HG03565 (cell line): ENCODE measurements around the gene DOK6.

Experiments
- ATAC-seq: cut with Tn5 transposase; IDR thresholded peaks from one replicate; pipeline ENCODE4 v1.9.1; 2021; ENCODE audit warnings: mild to moderate bottlenecking, moderate library complexity; ENCODE audit not compliant: unreplicated experiment

The DOK6 gene

GRCh38 chr18:69895066-69896047 is 494.7 kb downstream of the DOK6 start:
- ATAC-seq: no peak

GRCh38 chr18:69897397-69898108 is 496.9 kb downstream of the DOK6 start:
- ATAC-seq: no peak

GRCh38 chr18:69898241-69898861 is 497.7 kb downstream of the DOK6 start:
- peak; percentile 43 for ATAC-seq
